Measurements from ENCODE around the gene TASL. TPM values are rescaled to one million over a fixed set of nuclear protein-coding genes. Genes with fewer than 3 reads are reported as not detected.

TASL gene
- total and polyA plus RNA-seq, 4 donors: 0.33 to 3.5 (median 0.77) TPM

DNA sequence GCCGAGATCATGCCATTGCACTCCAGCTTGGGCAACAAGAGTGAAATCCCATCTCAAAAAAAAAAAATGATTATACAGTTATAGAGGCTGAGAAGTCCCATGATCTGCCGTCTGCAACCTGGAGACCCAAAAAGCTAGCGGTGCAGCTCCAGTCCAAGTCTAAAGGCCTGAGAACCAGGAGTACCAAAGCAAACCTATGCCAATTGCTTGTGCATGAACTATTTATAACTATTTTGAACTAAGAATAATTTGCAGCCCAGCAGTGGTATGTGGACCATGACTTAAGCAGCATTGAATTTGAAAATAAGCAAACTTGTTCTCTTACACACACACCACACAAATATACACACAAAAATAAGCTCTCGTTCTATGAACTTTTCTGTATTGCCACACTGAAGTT lies 51.8 kb downstream of the TASL start:
- H3K27me3 ChIP-seq (ENCODE audit: control insufficient read depth in 4 of 4, insufficient read depth in 4 of 4, low read length in 3 of 4): peaks cover 0 to 2% (median 0%) of the 10 kb centered on the region in 4 donors
- H3K9ac ChIP-seq (ENCODE audit: low read depth in 1 of 2, low read length in 2 of 2): no peak overlapping the region
- H3K4me1 ChIP-seq (ENCODE audit: control insufficient read depth in 4 of 4, insufficient read depth in 4 of 4, low read length in 3 of 4): no peaks in the 10 kb centered on the region
- TF ChIP-seq HNF4A (conservative IDR thresholded peaks at IDR 0.05): no peak
- TF ChIP-seq, protein P1, sequence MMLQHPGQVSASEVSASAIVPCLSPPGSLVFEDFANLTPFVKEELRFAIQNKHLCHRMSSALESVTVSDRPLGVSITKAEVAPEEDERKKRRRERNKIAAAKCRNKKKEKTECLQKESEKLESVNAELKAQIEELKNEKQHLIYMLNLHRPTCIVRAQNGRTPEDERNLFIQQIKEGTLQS (IDR thresholded peaks at IDR 0.05): no peak
- TF ChIP-seq JUND (IDR thresholded peaks at IDR 0.05): no peak
- TF ChIP-seq, protein P2, sequence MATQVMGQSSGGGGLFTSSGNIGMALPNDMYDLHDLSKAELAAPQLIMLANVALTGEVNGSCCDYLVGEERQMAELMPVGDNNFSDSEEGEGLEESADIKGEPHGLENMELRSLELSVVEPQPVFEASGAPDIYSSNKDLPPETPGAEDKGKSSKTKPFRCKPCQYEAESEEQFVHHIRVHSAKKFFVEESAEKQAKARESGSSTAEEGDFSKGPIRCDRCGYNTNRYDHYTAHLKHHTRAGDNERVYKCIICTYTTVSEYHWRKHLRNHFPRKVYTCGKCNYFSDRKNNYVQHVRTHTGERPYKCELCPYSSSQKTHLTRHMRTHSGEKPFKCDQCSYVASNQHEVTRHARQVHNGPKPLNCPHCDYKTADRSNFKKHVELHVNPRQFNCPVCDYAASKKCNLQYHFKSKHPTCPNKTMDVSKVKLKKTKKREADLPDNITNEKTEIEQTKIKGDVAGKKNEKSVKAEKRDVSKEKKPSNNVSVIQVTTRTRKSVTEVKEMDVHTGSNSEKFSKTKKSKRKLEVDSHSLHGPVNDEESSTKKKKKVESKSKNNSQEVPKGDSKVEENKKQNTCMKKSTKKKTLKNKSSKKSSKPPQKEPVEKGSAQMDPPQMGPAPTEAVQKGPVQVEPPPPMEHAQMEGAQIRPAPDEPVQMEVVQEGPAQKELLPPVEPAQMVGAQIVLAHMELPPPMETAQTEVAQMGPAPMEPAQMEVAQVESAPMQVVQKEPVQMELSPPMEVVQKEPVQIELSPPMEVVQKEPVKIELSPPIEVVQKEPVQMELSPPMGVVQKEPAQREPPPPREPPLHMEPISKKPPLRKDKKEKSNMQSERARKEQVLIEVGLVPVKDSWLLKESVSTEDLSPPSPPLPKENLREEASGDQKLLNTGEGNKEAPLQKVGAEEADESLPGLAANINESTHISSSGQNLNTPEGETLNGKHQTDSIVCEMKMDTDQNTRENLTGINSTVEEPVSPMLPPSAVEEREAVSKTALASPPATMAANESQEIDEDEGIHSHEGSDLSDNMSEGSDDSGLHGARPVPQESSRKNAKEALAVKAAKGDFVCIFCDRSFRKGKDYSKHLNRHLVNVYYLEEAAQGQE (IDR thresholded peaks at IDR 0.05): no peak
- no peak for TF ChIP-seq FOXA1 (IDR thresholded peaks at IDR 0.05)
- no peak for TF ChIP-seq EGR1 (IDR thresholded peaks at IDR 0.05; ENCODE audit: low read depth in 2 of 2)
- no peak for TF ChIP-seq RAD21 (IDR thresholded peaks at IDR 0.05)
- no peak for TF ChIP-seq HNF4G (IDR thresholded peaks at IDR 0.05)
- no peak for TF ChIP-seq FOXA2 (IDR thresholded peaks at IDR 0.05)
- TF ChIP-seq, protein P3, sequence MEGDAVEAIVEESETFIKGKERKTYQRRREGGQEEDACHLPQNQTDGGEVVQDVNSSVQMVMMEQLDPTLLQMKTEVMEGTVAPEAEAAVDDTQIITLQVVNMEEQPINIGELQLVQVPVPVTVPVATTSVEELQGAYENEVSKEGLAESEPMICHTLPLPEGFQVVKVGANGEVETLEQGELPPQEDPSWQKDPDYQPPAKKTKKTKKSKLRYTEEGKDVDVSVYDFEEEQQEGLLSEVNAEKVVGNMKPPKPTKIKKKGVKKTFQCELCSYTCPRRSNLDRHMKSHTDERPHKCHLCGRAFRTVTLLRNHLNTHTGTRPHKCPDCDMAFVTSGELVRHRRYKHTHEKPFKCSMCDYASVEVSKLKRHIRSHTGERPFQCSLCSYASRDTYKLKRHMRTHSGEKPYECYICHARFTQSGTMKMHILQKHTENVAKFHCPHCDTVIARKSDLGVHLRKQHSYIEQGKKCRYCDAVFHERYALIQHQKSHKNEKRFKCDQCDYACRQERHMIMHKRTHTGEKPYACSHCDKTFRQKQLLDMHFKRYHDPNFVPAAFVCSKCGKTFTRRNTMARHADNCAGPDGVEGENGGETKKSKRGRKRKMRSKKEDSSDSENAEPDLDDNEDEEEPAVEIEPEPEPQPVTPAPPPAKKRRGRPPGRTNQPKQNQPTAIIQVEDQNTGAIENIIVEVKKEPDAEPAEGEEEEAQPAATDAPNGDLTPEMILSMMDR (IDR thresholded peaks at IDR 0.05; ENCODE audit: low read depth, low read length, missing input control): no peak
- no peak overlapping the region for H3K4me3 ChIP-seq (ENCODE audit: low read depth in 1 of 3, low read length in 3 of 3)
- no peak for DNase-seq (ENCODE audit: low spot score)
- no peak overlapping the region for H3K27ac ChIP-seq (ENCODE audit: low read depth in 1 of 2, low read length in 2 of 2)
- WGBS: 86% methylated on average over 4 of the region's 4 CpGs
- no peaks in the 10 kb centered on the region for H3K36me3 ChIP-seq (ENCODE audit: control insufficient read depth in 4 of 4, insufficient read depth in 3 of 4, low read depth in 1 of 4, low read length in 3 of 4)
- no peaks in the 10 kb centered on the region for H3K9me3 ChIP-seq (ENCODE audit: control insufficient read depth in 4 of 4, low read length in 3 of 4)

DNA sequence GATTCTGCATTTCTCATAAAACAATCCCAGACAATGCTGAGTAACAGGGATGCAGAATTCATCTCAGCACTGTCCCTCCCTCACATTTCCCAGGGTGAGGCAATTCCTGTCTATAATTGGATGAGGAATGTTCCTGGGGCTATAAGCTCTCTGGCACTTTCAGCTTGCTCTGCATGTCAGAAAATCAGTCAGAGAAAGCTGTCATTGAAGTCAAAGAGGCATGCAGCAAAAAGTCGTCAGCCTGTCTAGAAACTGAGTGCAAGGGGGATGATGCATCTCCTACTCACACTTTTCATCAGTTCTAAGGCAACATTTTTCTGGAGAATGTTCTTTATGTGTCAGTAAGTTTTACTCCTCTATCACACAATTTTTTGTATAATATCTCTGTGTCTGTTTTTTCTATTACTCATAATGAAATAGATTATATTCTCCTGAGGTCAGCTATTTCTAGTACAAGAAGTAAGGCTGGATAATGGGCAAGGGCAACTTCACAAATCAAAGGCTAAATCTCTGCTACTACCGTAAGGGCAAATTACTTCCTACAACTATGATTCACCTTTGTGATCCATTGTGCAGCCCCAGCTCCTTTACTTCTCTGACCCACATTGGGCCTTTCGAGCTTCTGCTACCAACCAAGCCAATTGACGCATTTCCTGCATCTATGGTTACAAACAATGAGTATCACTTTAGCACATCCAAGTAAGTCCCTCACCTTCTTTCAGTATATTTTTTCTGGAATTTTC lies 56.0 kb downstream of the TASL start:
- Histone ChIP-seq H3K9me3 (ENCODE audit: control insufficient read depth in 4 of 4, low read length in 3 of 4) (no peaks in the 10 kb centered on the region), H3K9ac (ENCODE audit: low read depth in 1 of 2, low read length in 2 of 2) (no peak overlapping the region), H3K27me3 (ENCODE audit: control insufficient read depth in 4 of 4, insufficient read depth in 4 of 4, low read length in 3 of 4) (no peaks in the 10 kb centered on the region), H3K4me3 (ENCODE audit: low read depth in 1 of 3, low read length in 3 of 3) (no peak overlapping the region), H3K4me1 (ENCODE audit: control insufficient read depth in 4 of 4, insufficient read depth in 4 of 4, low read length in 3 of 4) (no peaks in the 10 kb centered on the region), H3K27ac (ENCODE audit: low read depth in 1 of 2, low read length in 2 of 2) (no peak overlapping the region), H3K36me3 (ENCODE audit: control insufficient read depth in 4 of 4, insufficient read depth in 3 of 4, low read depth in 1 of 4, low read length in 3 of 4) (no peaks in the 10 kb centered on the region)
- DNase-seq (ENCODE audit: low spot score): no peak
- WGBS: 90% methylated on average over 4 of the region's 4 CpGs
- no peak for TF ChIP-seq RXRA (IDR thresholded peaks at IDR 0.05)
- no peak for TF ChIP-seq YY1 (IDR thresholded peaks at IDR 0.05)
- TF ChIP-seq, protein P4, sequence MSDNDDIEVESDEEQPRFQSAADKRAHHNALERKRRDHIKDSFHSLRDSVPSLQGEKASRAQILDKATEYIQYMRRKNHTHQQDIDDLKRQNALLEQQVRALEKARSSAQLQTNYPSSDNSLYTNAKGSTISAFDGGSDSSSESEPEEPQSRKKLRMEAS (IDR thresholded peaks at IDR 0.05): no peak
- no peak for TF ChIP-seq HNF4G (IDR thresholded peaks at IDR 0.05)
- no peak for TF ChIP-seq NR2F2 (IDR thresholded peaks at IDR 0.05)
- TF ChIP-seq FOXA2 (IDR thresholded peaks at IDR 0.05): no peak
- TF ChIP-seq JUND (IDR thresholded peaks at IDR 0.05): no peak
- TF ChIP-seq, protein P2 (IDR thresholded peaks at IDR 0.05): no peak
- TF ChIP-seq, protein P5, sequence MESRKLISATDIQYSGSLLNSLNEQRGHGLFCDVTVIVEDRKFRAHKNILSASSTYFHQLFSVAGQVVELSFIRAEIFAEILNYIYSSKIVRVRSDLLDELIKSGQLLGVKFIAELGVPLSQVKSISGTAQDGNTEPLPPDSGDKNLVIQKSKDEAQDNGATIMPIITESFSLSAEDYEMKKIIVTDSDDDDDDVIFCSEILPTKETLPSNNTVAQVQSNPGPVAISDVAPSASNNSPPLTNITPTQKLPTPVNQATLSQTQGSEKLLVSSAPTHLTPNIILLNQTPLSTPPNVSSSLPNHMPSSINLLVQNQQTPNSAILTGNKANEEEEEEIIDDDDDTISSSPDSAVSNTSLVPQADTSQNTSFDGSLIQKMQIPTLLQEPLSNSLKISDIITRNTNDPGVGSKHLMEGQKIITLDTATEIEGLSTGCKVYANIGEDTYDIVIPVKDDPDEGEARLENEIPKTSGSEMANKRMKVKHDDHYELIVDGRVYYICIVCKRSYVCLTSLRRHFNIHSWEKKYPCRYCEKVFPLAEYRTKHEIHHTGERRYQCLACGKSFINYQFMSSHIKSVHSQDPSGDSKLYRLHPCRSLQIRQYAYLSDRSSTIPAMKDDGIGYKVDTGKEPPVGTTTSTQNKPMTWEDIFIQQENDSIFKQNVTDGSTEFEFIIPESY (IDR thresholded peaks at IDR 0.05): no peak
- no peak for TF ChIP-seq GABPA (IDR thresholded peaks at IDR 0.05 in 1 of 2, conservative IDR thresholded peaks at IDR 0.05 in 1 of 2)
- TF ChIP-seq FOXA1 (IDR thresholded peaks at IDR 0.05): no peak
- TF ChIP-seq, protein P1 (IDR thresholded peaks at IDR 0.05): no peak
- no peak for TF ChIP-seq RAD21 (IDR thresholded peaks at IDR 0.05)
- no peak for TF ChIP-seq HNF4A (conservative IDR thresholded peaks at IDR 0.05)
- no peak for TF ChIP-seq SP1 (IDR thresholded peaks at IDR 0.05)
- no peak for TF ChIP-seq TAF1 (conservative IDR thresholded peaks at IDR 0.05)

All from liver (tissue), 9 donors.